ENCODE measurements around the gene RHOXF1.
"Not testable (repeated sequence)": the region's sequence is repeated elsewhere in the genome, so short reads cannot be mapped to it uniquely, and the experiment has no call there.

Gene RHOXF1

DNA sequence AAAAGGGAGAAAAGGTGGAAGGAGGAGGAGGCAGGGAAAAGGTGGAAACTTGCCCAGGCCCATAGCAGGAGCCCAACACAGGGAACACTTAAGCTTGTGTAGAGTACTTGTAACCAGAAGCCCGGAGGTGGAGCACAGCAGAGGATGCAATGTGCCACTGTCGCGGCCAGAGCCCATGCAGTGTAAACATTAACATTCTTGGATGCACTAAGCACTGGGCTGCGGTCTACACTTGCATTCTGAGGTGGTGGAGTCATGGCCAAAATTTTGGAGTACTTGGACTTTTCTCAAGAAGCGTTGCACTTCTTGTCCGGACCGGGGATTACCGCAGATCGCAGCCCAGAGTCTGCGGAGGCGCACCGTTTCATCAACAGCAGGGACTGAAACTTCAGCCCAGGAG lies 4.5 kb upstream of the RHOXF1 start:
- H3K36me3 ChIP-seq (ENCODE audit: insufficient read depth, low read length): no peaks in the 10 kb centered on the region
- H3K9me3 ChIP-seq (ENCODE audit: control insufficient read depth, insufficient read depth, low read length): no peaks in the 10 kb centered on the region
- H3K4me1 ChIP-seq (ENCODE audit: insufficient read depth, low read length): no peaks in the 10 kb centered on the region
- H3K9ac ChIP-seq (ENCODE audit: low read depth, low read length): no peak overlapping the region

DNA sequence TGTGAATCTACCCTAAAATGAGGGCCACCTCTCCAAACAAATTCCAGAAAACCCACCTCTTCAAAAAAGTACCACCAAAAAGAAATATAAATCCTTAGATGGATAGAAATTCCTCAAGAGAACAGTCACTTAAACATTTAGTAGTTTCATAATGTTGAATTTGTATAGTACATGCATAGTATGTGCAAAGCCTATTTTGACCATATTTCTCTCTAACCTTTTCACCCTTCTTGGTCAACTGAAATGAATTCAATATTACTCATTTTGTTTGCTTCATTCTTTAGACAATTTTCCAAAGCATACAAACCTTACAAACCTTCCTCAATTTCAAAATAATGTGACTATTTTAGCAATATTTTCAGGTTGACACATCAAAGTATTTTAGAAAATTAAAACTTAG lies 4.1 kb downstream of the RHOXF1 start:
- H3K36me3 ChIP-seq (ENCODE audit: insufficient read depth, low read length): no peaks in the 10 kb centered on the region
- H3K4me1 ChIP-seq (ENCODE audit: insufficient read depth, low read length): no peaks in the 10 kb centered on the region
- H3K9ac ChIP-seq (ENCODE audit: low read depth, low read length): no peak overlapping the region

DNA sequence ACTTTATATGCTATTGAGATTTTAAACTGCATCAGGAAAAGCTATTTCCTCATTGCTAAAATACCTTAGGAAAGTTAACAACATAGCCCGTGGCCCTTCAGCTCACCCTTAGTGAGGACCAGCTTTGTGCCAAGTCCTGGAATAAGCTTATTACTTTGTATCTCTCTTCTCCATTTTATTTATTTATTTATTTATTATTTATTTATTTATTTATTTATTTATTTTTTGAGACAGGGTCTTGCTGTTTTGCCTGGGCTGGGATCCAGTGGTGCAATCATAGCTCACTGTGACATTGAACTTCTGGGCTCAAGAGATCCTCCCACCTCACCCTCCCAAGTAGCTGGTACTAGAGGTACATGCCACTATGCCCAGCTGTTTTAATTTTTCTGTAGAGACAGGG lies 6.3 kb downstream of the RHOXF1 start:
- H3K9me3 ChIP-seq (ENCODE audit: control insufficient read depth, insufficient read depth, low read length): no peaks in the 10 kb centered on the region
- H3K4me1 ChIP-seq (ENCODE audit: insufficient read depth, low read length): no peaks in the 10 kb centered on the region
- no peaks in the 10 kb centered on the region for H3K36me3 ChIP-seq (ENCODE audit: insufficient read depth, low read length)
- H3K9ac ChIP-seq (ENCODE audit: low read depth, low read length): no peak overlapping the region

More for the DNA sequence above, 4.1 kb downstream of the RHOXF1 start:
- no peaks in the 10 kb centered on the region for H3K9me3 ChIP-seq (ENCODE audit: control insufficient read depth, insufficient read depth, low read length)

DNA sequence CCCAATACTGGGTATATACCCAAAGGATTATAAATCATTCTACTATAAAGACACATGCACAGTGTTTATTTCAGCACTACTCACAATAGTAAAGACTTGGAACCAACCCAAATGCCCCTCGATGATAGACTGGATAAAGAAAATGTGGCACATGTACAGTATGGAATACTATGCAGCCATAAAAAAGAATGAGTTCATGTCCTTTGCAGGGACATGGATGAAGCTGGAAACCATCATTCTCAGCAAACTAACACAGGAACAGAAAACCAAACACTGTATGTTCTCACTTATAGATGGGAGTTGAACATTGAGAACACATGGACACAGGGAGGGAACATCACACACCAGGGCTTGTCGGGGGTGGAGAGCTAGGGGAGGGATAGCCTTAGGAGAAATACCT lies 11.0 kb downstream of the RHOXF1 start:
- H3K9ac ChIP-seq (ENCODE audit: low read depth, low read length); H3K9me3 ChIP-seq (ENCODE audit: control insufficient read depth, insufficient read depth, low read length); H3K4me1 ChIP-seq (ENCODE audit: insufficient read depth, low read length): not testable (repeated sequence)

DNA sequence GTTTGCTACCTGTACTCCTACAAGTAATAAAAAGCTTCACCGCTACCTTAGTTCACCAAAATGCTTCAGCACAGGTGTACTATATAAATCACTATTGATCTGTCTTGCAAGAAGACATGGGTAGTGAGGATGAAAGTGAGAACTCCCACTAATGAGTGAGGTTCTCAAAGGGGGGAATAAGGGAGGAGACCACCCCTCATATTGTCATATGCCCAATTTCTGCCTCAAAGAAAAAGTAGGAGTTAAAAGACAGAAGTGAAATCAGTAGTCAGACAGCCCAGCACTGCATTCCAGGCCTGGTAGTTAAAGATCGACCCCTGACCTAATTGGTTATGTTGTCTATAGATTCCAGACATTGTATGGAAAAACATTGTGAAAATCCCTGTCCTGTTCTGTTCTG lies 14.7 kb downstream of the RHOXF1 start:
- not testable (repeated sequence) for H3K36me3 ChIP-seq (ENCODE audit: insufficient read depth, low read length); H3K9me3 ChIP-seq (ENCODE audit: control insufficient read depth, insufficient read depth, low read length); H3K9ac ChIP-seq (ENCODE audit: low read depth, low read length); H3K4me1 ChIP-seq (ENCODE audit: insufficient read depth, low read length)

More for the DNA sequence above, 11.0 kb downstream of the RHOXF1 start:
- not testable (repeated sequence) for H3K36me3 ChIP-seq (ENCODE audit: insufficient read depth, low read length)

DNA sequence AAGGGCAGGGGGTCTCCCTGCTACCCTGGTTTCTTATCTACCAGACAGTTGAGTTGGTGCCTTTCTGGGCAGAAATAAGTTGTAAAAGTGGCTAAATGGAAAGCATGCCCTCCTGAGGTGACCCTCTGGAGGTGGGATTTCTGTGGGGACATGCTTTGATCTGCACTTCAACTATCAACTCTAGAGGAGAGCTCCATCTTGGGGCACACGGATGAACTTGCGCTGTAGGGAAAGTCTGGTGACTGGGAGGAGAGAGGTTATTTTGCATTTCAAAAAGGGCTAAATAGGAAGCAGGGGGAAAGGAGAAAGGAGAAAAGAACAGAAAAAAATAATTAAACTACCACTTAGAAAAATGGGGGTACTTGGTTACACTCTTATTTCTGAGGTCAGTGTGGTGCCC lies 25.5 kb downstream of the RHOXF1 start:
- H3K9me3 ChIP-seq (ENCODE audit: control insufficient read depth, insufficient read depth, low read length): no peaks in the 10 kb centered on the region
- no peak overlapping the region for H3K9ac ChIP-seq (ENCODE audit: low read depth, low read length)
- H3K36me3 ChIP-seq (ENCODE audit: insufficient read depth, low read length): no peaks in the 10 kb centered on the region
- H3K4me1 ChIP-seq (ENCODE audit: insufficient read depth, low read length): peaks cover 11% of the 10 kb centered on the region

DNA sequence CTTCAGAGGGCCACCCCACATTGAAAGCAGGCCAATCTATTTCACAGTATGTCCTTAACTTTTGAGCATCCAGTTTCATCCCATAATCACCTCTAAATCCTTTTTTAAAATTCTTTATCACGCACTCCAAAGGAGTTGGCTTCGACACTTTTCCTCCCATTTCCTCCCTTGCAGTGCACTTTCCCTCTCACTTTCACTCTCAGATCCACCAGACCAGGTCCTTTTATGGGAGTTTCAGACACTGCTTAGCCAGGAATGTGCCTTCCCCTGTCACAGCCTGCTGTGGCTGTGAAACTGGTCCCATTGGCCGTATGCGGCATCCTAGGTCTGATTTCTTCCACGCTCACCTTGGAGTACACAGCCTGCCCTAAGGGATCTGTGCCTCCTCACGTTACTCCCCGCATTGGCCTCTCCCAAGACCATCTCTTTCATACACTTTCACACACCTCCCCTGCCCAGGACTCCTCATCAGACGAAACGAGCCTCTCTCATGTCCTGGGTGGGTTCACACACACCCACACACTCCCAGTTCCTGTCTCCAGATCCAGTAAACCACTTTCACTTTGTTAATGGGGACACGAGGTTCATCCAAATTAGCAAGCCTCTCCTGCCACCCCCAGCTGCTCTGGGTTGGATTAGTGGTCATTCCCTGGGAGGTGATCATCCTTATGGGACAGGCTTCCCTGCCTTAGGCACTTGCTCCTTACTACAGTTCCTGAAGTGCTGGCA lies 28.3 kb downstream of the RHOXF1 start:
- Histone ChIP-seq H3K36me3 (ENCODE audit: insufficient read depth, low read length) (no peaks in the 10 kb centered on the region), H3K9me3 (ENCODE audit: control insufficient read depth, insufficient read depth, low read length) (no peaks in the 10 kb centered on the region), H3K4me1 (ENCODE audit: insufficient read depth, low read length) (peaks cover 11% of the 10 kb centered on the region), H3K9ac (ENCODE audit: low read depth, low read length) (no peak overlapping the region)

DNA sequence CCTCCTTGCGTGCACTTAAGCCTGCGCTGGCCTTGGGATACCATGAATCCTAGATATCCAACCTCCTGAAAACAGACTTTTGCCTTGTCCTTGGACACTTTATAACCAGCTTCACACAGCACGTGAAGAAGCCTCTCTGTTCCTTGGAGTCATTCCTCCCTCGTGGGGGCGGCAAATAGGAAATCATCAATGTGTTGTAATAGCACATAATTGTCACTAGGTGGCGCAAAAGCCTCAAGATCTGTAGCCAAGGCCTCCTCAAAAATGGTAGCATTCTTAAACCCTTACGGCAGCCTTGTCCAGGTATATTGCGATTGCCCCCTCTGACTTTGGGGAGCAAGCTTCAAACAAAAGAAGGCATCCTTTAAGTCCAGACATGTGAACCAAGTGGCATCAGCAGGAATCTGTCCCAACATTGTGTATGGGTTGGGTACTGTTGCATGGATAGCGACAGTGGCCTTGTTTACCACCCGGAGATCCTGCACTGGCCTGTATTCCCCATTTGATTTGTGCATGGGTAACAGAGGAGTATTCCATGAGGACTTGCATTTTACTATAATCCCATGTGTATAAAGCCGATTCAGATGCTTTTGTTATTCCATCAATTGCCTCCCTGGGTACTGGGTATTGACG lies 30.0 kb downstream of the RHOXF1 start:
- not testable (repeated sequence) for H3K4me1 ChIP-seq (ENCODE audit: insufficient read depth, low read length); H3K36me3 ChIP-seq (ENCODE audit: insufficient read depth, low read length); H3K9me3 ChIP-seq (ENCODE audit: control insufficient read depth, insufficient read depth, low read length); H3K9ac ChIP-seq (ENCODE audit: low read depth, low read length)

DNA sequence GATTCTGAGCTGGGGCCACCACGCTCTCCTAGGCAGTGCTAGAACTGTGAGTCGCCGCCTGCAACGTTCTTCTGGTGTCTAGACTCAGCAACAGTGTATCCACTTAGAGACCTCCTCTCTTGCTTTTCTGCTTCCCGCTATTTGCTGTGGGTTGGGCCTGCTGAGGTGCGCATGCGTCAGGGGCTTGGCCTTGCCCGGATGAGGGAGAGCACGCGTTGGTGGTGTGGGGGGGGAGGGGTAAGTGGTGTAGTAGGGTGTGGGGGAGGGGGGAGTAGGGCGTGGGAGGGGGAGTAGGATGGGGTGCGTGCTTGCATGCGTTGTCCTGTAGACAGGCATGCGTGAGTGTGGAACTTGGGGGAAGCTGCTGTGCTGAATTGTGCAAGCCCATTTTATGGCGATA lies 38.1 kb downstream of the RHOXF1 start, which contains the start of gene RHOXF2B:
RHOXF2B (minus strand) TSS at position 101 of the 400 bp plus-strand sequence. CDS start 138 bp downstream, outside the sequence.
- not testable (repeated sequence) for H3K9ac ChIP-seq (ENCODE audit: low read depth, low read length); H3K36me3 ChIP-seq (ENCODE audit: insufficient read depth, low read length); H3K4me1 ChIP-seq (ENCODE audit: insufficient read depth, low read length); H3K9me3 ChIP-seq (ENCODE audit: control insufficient read depth, insufficient read depth, low read length)

DNA sequence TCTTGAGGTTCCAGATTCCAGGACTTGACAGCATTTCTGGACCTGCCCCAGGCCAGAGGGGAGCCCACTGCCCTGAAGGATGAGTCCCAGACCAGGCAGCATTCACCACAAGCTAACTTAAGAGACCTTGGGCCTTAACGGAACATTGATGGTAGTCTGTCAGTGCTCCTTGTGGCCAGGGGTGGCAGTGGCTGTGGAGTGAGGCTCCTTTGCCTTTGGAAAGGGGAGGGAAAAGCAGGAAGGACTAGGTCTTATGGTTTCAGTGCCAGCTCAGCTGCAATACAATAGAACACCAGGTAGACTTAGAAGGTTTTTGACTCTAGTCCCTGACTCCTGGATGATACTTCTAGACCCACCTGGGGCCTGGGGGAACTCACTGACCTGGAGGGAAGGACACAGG lies 49.5 kb downstream of the RHOXF1 start:
- H3K4me1 ChIP-seq (ENCODE audit: insufficient read depth, low read length); H3K9ac ChIP-seq (ENCODE audit: low read depth, low read length); H3K9me3 ChIP-seq (ENCODE audit: control insufficient read depth, insufficient read depth, low read length); H3K36me3 ChIP-seq (ENCODE audit: insufficient read depth, low read length): not testable (repeated sequence)
